ENCODE data around the gene TEAD1.

DNA sequence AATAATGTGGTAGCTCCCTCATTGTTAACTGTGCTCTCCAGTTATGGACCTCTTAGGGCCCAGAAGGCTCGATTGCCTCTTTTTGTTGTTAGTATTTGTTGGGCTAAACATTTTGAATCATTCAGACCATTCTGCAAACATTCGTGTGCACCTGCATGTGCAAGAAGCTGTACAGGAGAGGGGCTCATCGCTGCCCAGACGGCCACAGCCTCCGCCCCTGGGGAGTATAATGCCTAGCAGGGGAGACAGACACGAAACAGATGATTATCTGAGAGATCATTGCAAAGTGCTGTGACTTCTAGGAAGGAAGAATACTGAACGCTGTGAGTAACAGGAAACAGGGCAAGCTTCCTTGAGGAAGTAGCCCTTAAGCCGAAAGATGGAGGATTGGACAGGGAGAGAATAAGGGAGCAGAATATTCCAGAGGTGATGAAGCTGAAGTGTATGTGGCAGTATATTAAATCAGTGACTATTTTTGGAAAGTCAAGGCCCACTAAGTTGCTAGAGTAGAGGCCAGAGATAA lies 211.6 kb downstream of the TEAD1 start:
- TF ChIP-seq CTCF (IDR thresholded peaks at IDR 0.05) (no peak), POLR2A (IDR thresholded peaks at IDR 0.05) (no peak)
